H1 (cell line): ENCODE results near the gene GALNTL6. TPM values are rescaled to one million over a fixed set of nuclear protein-coding genes. Genes with fewer than 3 reads are reported as not detected.

Source experiments
- CTCF ChIA-PET: fragments of 300-600 bp; sonication (Branson Sonifier 250); formaldehyde crosslinking; loops from one replicate; lab custom pipeline; 2021; ENCODE audit not compliant: partially characterized antibody; lab: Charles Lee
- POLR2A ChIA-PET: fragments of 300-600 bp; sonication (Branson Sonifier 250); formaldehyde crosslinking; loops from one replicate; lab custom pipeline; 2021; ENCODE audit warnings: inconsistent platforms; ENCODE audit not compliant: partially characterized antibody; lab: Charles Lee
- DNase-seq, 2 experiments: peaks; one replicate each; pipeline versions ENCODE4 v3.0.0 to v3.0.0-alpha.2; 2010 to 2022; ENCODE audit warnings: low spot score in 2 of 2, low read depth in 1 of 2, mixed read lengths in 1 of 2
- FAIRE-seq: peaks from 2 replicates; lab custom pipeline; 2011; peaks lifted over from hg19 to GRCh38; lab: Jason Lieb, UNC
- H2AFZ ChIP-seq: 2 replicates; pipeline ENCODE4 v1.8.1; 2012; ENCODE audit warnings: low read length, inconsistent platforms
- H2AK5ac ChIP-seq: 2 replicates; pipeline ENCODE4 v1.6.1; 2013; ENCODE audit warnings: low read depth, low read length
- H2BK120ac ChIP-seq: replicated peaks from 2 replicates; pipeline ENCODE3; 2013; ENCODE audit warnings: low read depth, low read length, inconsistent platforms
- H2BK12ac ChIP-seq: 2 replicates; pipeline ENCODE4 v1.6.1; 2013; ENCODE audit warnings: low read depth, low read length
- H2BK15ac ChIP-seq: 2 replicates; pipeline ENCODE4 v1.6.1; 2013; ENCODE audit warnings: low read length
- H2BK20ac ChIP-seq: 2 replicates; pipeline ENCODE4 v1.6.1; 2013; ENCODE audit warnings: low read length
- H2BK5ac ChIP-seq: 2 replicates; pipeline ENCODE4 v1.6.1; 2013; ENCODE audit warnings: low read depth, low read length
- H3K14ac ChIP-seq: 2 replicates; pipeline ENCODE4 v1.6.1; 2013; ENCODE audit warnings: inconsistent platforms; ENCODE audit not compliant: insufficient read length
- H3K18ac ChIP-seq: 2 replicates; pipeline ENCODE4 v1.6.1; 2013; ENCODE audit warnings: low read length; ENCODE audit errors: extremely low read depth
- H3K23ac ChIP-seq: 2 replicates; pipeline ENCODE4 v1.6.1; 2013; ENCODE audit warnings: inconsistent platforms; ENCODE audit not compliant: insufficient read length
- H3K23me2 ChIP-seq: 2 replicates; pipeline ENCODE4 v1.6.1; 2013; ENCODE audit warnings: low read depth, low read length
- H3K27ac ChIP-seq: 2 replicates; pipeline ENCODE4 v1.6.1; 2011; ENCODE audit warnings: low read depth, low read length, inconsistent platforms
- H3K27me3 ChIP-seq, 4 experiments: replicated peaks in 1 of 4; 1 replicate in 1 of 4; 2 replicates in 3 of 4; pipeline versions ENCODE4 v1.6.1 to v1.8.1; 2011 to 2013; ENCODE audit warnings: low read length in 3 of 4, mild to moderate bottlenecking in 3 of 4, inconsistent platforms in 2 of 4, mixed read lengths in 2 of 4, moderate library complexity in 1 of 4; ENCODE audit not compliant: control insufficient read depth in 3 of 4, insufficient read depth in 3 of 4; ENCODE audit errors: extremely low read depth in 1 of 4
- H3K36me3 ChIP-seq, 4 experiments: 2 replicates each; pipeline versions ENCODE4 v1.6.1 to v1.8.1; 2011 to 2013; ENCODE audit warnings: mild to moderate bottlenecking in 4 of 4, low read length in 3 of 4, moderate library complexity in 2 of 4, control low read depth in 1 of 4, inconsistent platforms in 1 of 4; ENCODE audit not compliant: insufficient read depth in 4 of 4, control insufficient read depth in 2 of 4
- H3K4ac ChIP-seq: replicated peaks from 2 replicates; pipeline ENCODE3; 2013; ENCODE audit warnings: low read length, low read depth, mixed read lengths, inconsistent platforms; ENCODE audit not compliant: insufficient read length
- H3K4me1 ChIP-seq, 4 experiments: replicated peaks in 1 of 4; 1 replicate in 1 of 4; 2 replicates in 3 of 4; pipeline versions ENCODE4 v1.6.1 to v1.8.1; 2011 to 2013; ENCODE audit warnings: low read length in 3 of 4, inconsistent platforms in 2 of 4, mixed read lengths in 1 of 4; ENCODE audit not compliant: insufficient read depth in 4 of 4, control insufficient read depth in 3 of 4
- H3K4me2 ChIP-seq, 2 experiments: 2 replicates each; pipeline versions ENCODE4 v1.6.1 to v1.8.1; 2011 to 2013; ENCODE audit warnings: low read depth in 2 of 2, low read length in 2 of 2, control low read depth in 1 of 2, inconsistent platforms in 1 of 2, mild to moderate bottlenecking in 1 of 2; ENCODE audit not compliant: insufficient read depth in 1 of 2
- H3K4me3 ChIP-seq, 4 experiments: fragments of 200-600, 300-600 bp in 1 of 4; sonication (generic), shearing (Covaris generic), sonication (Bioruptor Twin) in 1 of 4; 2 replicates each; pipeline versions ENCODE4 v1.5.1 to v1.8.1; 2011 to 2016; ENCODE audit warnings: low read length in 4 of 4, low read depth in 3 of 4, control low read depth in 2 of 4, inconsistent platforms in 2 of 4, mild to moderate bottlenecking in 2 of 4, mixed read lengths in 1 of 4, moderate library complexity in 1 of 4; ENCODE audit not compliant: insufficient read depth in 2 of 4; ENCODE audit errors: extremely low read depth in 1 of 4
- H3K56ac ChIP-seq: replicated peaks from 2 replicates; pipeline ENCODE3; 2013; ENCODE audit warnings: low read depth, mild to moderate bottlenecking, mixed read lengths, low read length, inconsistent platforms; ENCODE audit not compliant: insufficient read length
- H3K79me1 ChIP-seq: 2 replicates; pipeline ENCODE4 v1.6.1; 2013; ENCODE audit warnings: low read depth, low read length, control low read depth
- H3K79me2 ChIP-seq, 2 experiments: 2 replicates each; pipeline versions ENCODE4 v1.6.1 to v1.8.1; 2012 to 2013; ENCODE audit warnings: low read length in 2 of 2, mild to moderate bottlenecking in 2 of 2, inconsistent platforms in 1 of 2; ENCODE audit not compliant: insufficient read depth in 2 of 2, control insufficient read depth in 1 of 2
- H3K9ac ChIP-seq, 4 experiments: replicated peaks in 1 of 4; 1 replicate in 1 of 4; 2 replicates in 3 of 4; pipeline versions ENCODE4 v1.6.1 to v1.8.1; 2011 to 2013; ENCODE audit warnings: low read depth in 3 of 4, low read length in 3 of 4, control low read depth in 2 of 4, mild to moderate bottlenecking in 2 of 4, moderate library complexity in 2 of 4, inconsistent platforms in 1 of 4; ENCODE audit errors: extremely low read depth in 1 of 4
- H3K9me3 ChIP-seq, 2 experiments: 2 replicates each; pipeline versions ENCODE4 v1.6.1 to v1.8.1; 2012 to 2013; ENCODE audit warnings: mild to moderate bottlenecking in 2 of 2, moderate library complexity in 2 of 2, control low read depth in 1 of 2, inconsistent platforms in 1 of 2, low read depth in 1 of 2, low read length in 1 of 2, mixed read lengths in 1 of 2; ENCODE audit not compliant: insufficient read depth in 2 of 2
- H4K20me1 ChIP-seq, 2 experiments: replicated peaks in 1 of 2; 2 replicates each; pipeline versions ENCODE3 to v1.8.1; 2011 to 2013; ENCODE audit warnings: inconsistent platforms in 2 of 2, low read length in 2 of 2, mild to moderate bottlenecking in 1 of 2; ENCODE audit not compliant: insufficient read depth in 2 of 2, control insufficient read depth in 1 of 2
- H4K5ac ChIP-seq: 2 replicates; pipeline ENCODE4 v1.6.1; 2013; ENCODE audit warnings: low read length, low read depth, mixed read lengths, inconsistent platforms; ENCODE audit not compliant: insufficient read length
- H4K8ac ChIP-seq: 2 replicates; pipeline ENCODE4 v1.8.0; 2013; ENCODE audit warnings: mild to moderate bottlenecking, moderate library complexity, low read length, inconsistent platforms; ENCODE audit not compliant: insufficient read depth; ENCODE audit errors: extremely low read depth
- H4K91ac ChIP-seq: replicated peaks from 2 replicates; pipeline ENCODE3; 2013; ENCODE audit warnings: low read length, mixed read lengths, inconsistent platforms; ENCODE audit not compliant: insufficient read length
- CEBPB ChIP-seq: IDR thresholded peaks from 2 replicates; pipeline ENCODE4 v1.6.1; 2012; ENCODE audit warnings: low read depth, low read length
- CREB1 ChIP-seq: IDR thresholded peaks from 2 replicates; pipeline ENCODE4 v1.6.1; 2012; ENCODE audit warnings: inconsistent platforms
- EGR1 ChIP-seq: IDR thresholded peaks from 2 replicates; pipeline ENCODE4 v1.6.1; 2011; ENCODE audit warnings: low read depth, low read length, borderline replicate concordance
- GTF2F1 ChIP-seq: IDR thresholded peaks from 2 replicates; pipeline ENCODE4 v1.6.1; 2012; ENCODE audit warnings: low read depth, low read length, improper control_type of control experiment, borderline replicate concordance
- JUN ChIP-seq: IDR thresholded peaks from 2 replicates; pipeline ENCODE4 v1.6.1; 2011; ENCODE audit warnings: low read depth, mild to moderate bottlenecking, improper control_type of control experiment, low read length
- KDM5A ChIP-seq: fragments of 200-600 bp; IDR thresholded peaks from 2 replicates; pipeline ENCODE4 v1.7.1; 2012; ENCODE audit warnings: mild to moderate bottlenecking, low read length, inconsistent platforms, mixed read lengths
- NANOG ChIP-seq: IDR thresholded peaks from 2 replicates; pipeline ENCODE4 v1.6.1; 2011; ENCODE audit warnings: low read length, low read depth, mild to moderate bottlenecking, inconsistent platforms; ENCODE audit not compliant: insufficient read depth, poor library complexity, severe bottlenecking
- POLR2AphosphoS5 ChIP-seq: IDR thresholded peaks from 2 replicates; pipeline ENCODE4 v1.6.1; 2011; ENCODE audit warnings: low read depth, low read length
- RAD21 ChIP-seq, 2 experiments: IDR thresholded peaks in 1 of 2; conservative IDR thresholded peaks in 1 of 2; 2 replicates each; pipeline ENCODE4 v1.6.1; 2011; ENCODE audit warnings: low read depth in 2 of 2, low read length in 2 of 2, improper control_type of control experiment in 1 of 2, inconsistent platforms in 1 of 2, mild to moderate bottlenecking in 1 of 2, moderate library complexity in 1 of 2
- RBBP5 ChIP-seq: IDR thresholded peaks from 2 replicates; pipeline ENCODE4 v1.7.1; 2012; ENCODE audit warnings: low read depth, mild to moderate bottlenecking, inconsistent platforms, low read length, moderate library complexity, borderline replicate concordance
- SAP30 ChIP-seq: fragments of 300-600 bp; sonication (generic); IDR thresholded peaks from 2 replicates; pipeline ENCODE4 v1.7.1; 2012; ENCODE audit warnings: low read length, moderate library complexity, mild to moderate bottlenecking, inconsistent platforms; ENCODE audit not compliant: insufficient read depth, insufficient replicate concordance
- SP1 ChIP-seq: IDR thresholded peaks from 2 replicates; pipeline ENCODE4 v1.6.1; 2011; ENCODE audit warnings: low read depth, low read length
- SP2 ChIP-seq: IDR thresholded peaks from 2 replicates; pipeline ENCODE4 v1.6.1; 2012; ENCODE audit warnings: mild to moderate bottlenecking, low read length, inconsistent platforms
- SP4 ChIP-seq: IDR thresholded peaks from 2 replicates; pipeline ENCODE4 v1.6.1; 2012; ENCODE audit warnings: low read length, inconsistent platforms
- SRF ChIP-seq: IDR thresholded peaks from 2 replicates; pipeline ENCODE4 v1.6.1; 2011; ENCODE audit warnings: mild to moderate bottlenecking, low read depth, low read length, moderate library complexity
- TEAD4 ChIP-seq: IDR thresholded peaks from 2 replicates; pipeline ENCODE4 v1.6.1; 2012; ENCODE audit warnings: low read depth, low read length, inconsistent platforms, mixed read lengths
- WGBS, 2 experiments: shearing (Covaris generic) in 1 of 2; methylation state at CpG; one replicate each; pipeline versions ENCODE4 v1.1.6 to v1.1.7; 2013 to 2015; ENCODE audit warnings: low lambda C conversion rate in 2 of 2, mixed read lengths in 2 of 2, inconsistent platforms in 1 of 2, low coverage in 1 of 2, missing lambda C conversion rate in 1 of 2; ENCODE audit not compliant: insufficient replicate concordance in 2 of 2, insufficient coverage in 1 of 2, insufficient read length in 1 of 2; ENCODE audit errors: extremely low coverage in 1 of 2, missing lambda C conversion rate in 1 of 2; 5-methylcytosine and 5-hydroxymethylcytosine counted together
- polyA plus RNA-seq, 7 experiments: library from polyadenylated mRNA; depleted of rRNA in 3 of 7; stranded (reverse) in 5 of 7; unstranded in 2 of 7; fragments of >200 nt in 5 of 7; fragments of 200-250 nt in 2 of 7; gene quantifications; 1 replicate in 5 of 7; 2 replicates in 1 of 7; 4 replicates in 1 of 7; pipeline versions ENCODE4 v1.2.1 to v1.2.3, GENCODE V29; 2011 to 2013; ENCODE audit warnings: missing spikeins in 2 of 7, mixed read lengths in 2 of 7
- total RNA-seq: library from RNA; stranded (reverse); fragmentation: NEBNext Ultra II Directional; extraction: Animal tissue kit (Norgen Biotek cat#: 25700); gene quantifications from 2 replicates; pipeline ENCODE4 v1.2.1, GENCODE V29; 2021

The GALNTL6 gene
- total and polyA plus RNA-seq, 2 of the 8 experiments (the other 6 are each of a cell fraction or from before 2014, with no cell fraction given), result 0.03 to 0.32 TPM

GRCh38 chr4:172390331-172390730 lies 577.1 kb downstream of the GALNTL6 start:
- no peaks in the 10 kb centered on the region for H3K9me3 ChIP-seq
- H2BK15ac ChIP-seq, result no peak overlapping the region
- no peak overlapping the region for H3K18ac ChIP-seq
- no peak overlapping the region for H2AFZ ChIP-seq
- no peaks in the 10 kb centered on the region for H3K79me2 ChIP-seq
- H3K56ac ChIP-seq, result no peak overlapping the region
- no peaks in the 10 kb centered on the region for H3K4me1 ChIP-seq
- no peaks in the 10 kb centered on the region for H3K23me2 ChIP-seq
- H3K14ac ChIP-seq, result no peak overlapping the region
- H3K9ac ChIP-seq, result no peak overlapping the region
- H3K4me3 ChIP-seq, result no peak overlapping the region
- CTCF ChIA-PET, result interaction anchor here (0.6 kb wide), 1 partner anchor 157 kb away, joined by 3 read pairs; no protein-coding TSS in a partner anchor
- H3K36me3 ChIP-seq, result no peaks in the 10 kb centered on the region
- POLR2A ChIA-PET, result no interaction called here
- no peaks in the 10 kb centered on the region for H3K27me3 ChIP-seq
- no peaks in the 10 kb centered on the region for H3K79me1 ChIP-seq
- no peak overlapping the region for H3K23ac ChIP-seq
- no peak overlapping the region for H2BK12ac ChIP-seq
- 100% methylated on average over 1 of the region's 1 CpG; no CpG with 5 or more reads in 1 of the 2 experiments for WGBS, 2 experiments
- H2BK20ac ChIP-seq, result no peak overlapping the region
- H4K8ac ChIP-seq, result no peak overlapping the region
- no peaks in the 10 kb centered on the region for H4K20me1 ChIP-seq
- DNase-seq, result no peak
- H2BK120ac ChIP-seq, result no peak overlapping the region
- no peak overlapping the region for H4K91ac ChIP-seq
- no peak overlapping the region for H4K5ac ChIP-seq
- no peak overlapping the region for H3K4ac ChIP-seq
- FAIRE-seq, result no peak
- H2BK5ac ChIP-seq, result no peak overlapping the region
- H2AK5ac ChIP-seq, result no peak overlapping the region
- no peak overlapping the region for H3K4me2 ChIP-seq
- H3K27ac ChIP-seq, result no peak overlapping the region
- TF ChIP-seq RBBP5, result no peak
- no peak for TF ChIP-seq RAD21 (IDR thresholded peaks at IDR 0.05 in 1 of 2, conservative IDR thresholded peaks at IDR 0.05 in 1 of 2; ENCODE audit: low read depth in 2 of 2, low read length in 2 of 2)
- TF ChIP-seq SP2, result no peak
- no peak for TF ChIP-seq KDM5A
- no peak for TF ChIP-seq JUN
- TF ChIP-seq POLR2AphosphoS5, result no peak
- TF ChIP-seq CREB1, result no peak
- TF ChIP-seq CEBPB, result no peak
- no peak for TF ChIP-seq SAP30
- TF ChIP-seq EGR1, result no peak
- TF ChIP-seq NANOG, result no peak
- TF ChIP-seq SP4, result no peak
- TF ChIP-seq GTF2F1, result no peak
- TF ChIP-seq SP1, result no peak
- TF ChIP-seq SRF, result no peak
- TF ChIP-seq TEAD4, result no peak
